HCT116 (cell line): ENCODE measurements around the gene WDR82. TPM values are rescaled to one million over a fixed set of nuclear protein-coding genes. Genes with fewer than 3 reads are reported as not detected.

Experiments used
- ATAC-seq: fragments of 200-7000 bp; cut with Tn5 transposase; 2 replicates; pipeline ENCODE4 v1.9.1; 2020; ENCODE audit warnings: mild to moderate bottlenecking, moderate library complexity
- BruUV-seq: library from RNA; stranded (reverse); fragments of 400-500 nt; replicated peaks from 2 replicates; lab custom pipeline; 2021; lab: Mats Ljungman, UMichigan
- CTCF ChIA-PET: fragments of 300-600 bp; sonication (Branson Sonifier 250); formaldehyde crosslinking; loops from one replicate; lab custom pipeline; 2021; ENCODE audit warnings: antibody characterized with exemption; lab: Charles Lee
- POLR2A ChIA-PET: fragments of 300-600, 350-600 bp; sonication (Branson Sonifier 250); formaldehyde crosslinking; loops from one replicate; lab custom pipeline; 2021; ENCODE audit warnings: antibody characterized with exemption; lab: Charles Lee
- RAD21 ChIA-PET, 2 experiments: fragments of 300-600 bp; sonication (Branson Sonifier 250); formaldehyde crosslinking; loops; one replicate each; lab custom pipeline; 2023; ENCODE audit warnings: low total read pairs in 2 of 2; ENCODE audit not compliant: uncharacterized antibody in 2 of 2, unreplicated experiment in 2 of 2, low non-redundant PET in 1 of 2; lab: Charles Lee
- DNase-seq: peaks from one replicate; pipeline ENCODE4 v3.0.0-alpha.2; 2010; ENCODE audit warnings: low read depth, low spot score
- H2AFZ ChIP-seq: fragments of 200-600 bp; shearing (Covaris generic), sonication (generic); 2 replicates; pipeline ENCODE4 v1.6.1; 2017; ENCODE audit warnings: low read depth, mixed run types, mixed read lengths, antibody characterized with exemption, low read length; ENCODE audit not compliant: poor library complexity, severe bottlenecking
- H3K27ac ChIP-seq: 2 replicates; pipeline ENCODE4 v1.5.1; 2012; ENCODE audit warnings: low read depth, low read length
- H3K27me3 ChIP-seq: fragments of 200-600 bp; sonication (generic); 2 replicates; pipeline ENCODE4 v1.6.1; 2016; ENCODE audit warnings: mixed run types, low read length, mixed read lengths; ENCODE audit not compliant: insufficient read depth
- H3K36me3 ChIP-seq, 2 experiments: fragments of 200-500 bp in 1 of 2; fragments of 200-600 bp in 1 of 2; sonication (Bioruptor generic) in 1 of 2; sonication (generic) in 1 of 2; 2 replicates each; pipeline versions ENCODE4 v1.5.1 to v1.6.1; 2014 to 2016; ENCODE audit warnings: low read length in 2 of 2, inconsistent platforms in 1 of 2, mixed read lengths in 1 of 2, mixed run types in 1 of 2; ENCODE audit not compliant: insufficient read depth in 2 of 2, control insufficient read depth in 1 of 2
- H3K4me1 ChIP-seq, 2 experiments: fragments of 200-600 bp in 1 of 2; sonication (generic) in 1 of 2; 2 replicates each; pipeline versions ENCODE4 v1.5.1 to v1.6.1; 2012 to 2017; ENCODE audit warnings: low read length in 2 of 2, inconsistent platforms in 1 of 2, mild to moderate bottlenecking in 1 of 2, mixed read lengths in 1 of 2, mixed run types in 1 of 2, moderate library complexity in 1 of 2; ENCODE audit not compliant: insufficient read depth in 2 of 2, control insufficient read depth in 1 of 2
- H3K4me2 ChIP-seq: fragments of 200-600 bp; sonication (generic); 2 replicates; pipeline ENCODE4 v1.6.1; 2017; ENCODE audit warnings: mixed run types, low read length, mixed read lengths
- H3K4me3 ChIP-seq, 2 experiments: fragments of 200-600 bp in 1 of 2; sonication (generic) in 1 of 2; replicated peaks in 1 of 2; 2 replicates each; pipeline ENCODE4 v1.5.1; 2011 to 2016; ENCODE audit warnings: low read length in 2 of 2, control low read depth in 1 of 2, low read depth in 1 of 2, mild to moderate bottlenecking in 1 of 2, mixed read lengths in 1 of 2, mixed run types in 1 of 2
- H3K79me2 ChIP-seq: fragments of 200-600 bp; sonication (generic); 2 replicates; pipeline ENCODE4 v1.6.1; 2017; ENCODE audit warnings: mild to moderate bottlenecking, mixed run types, low read length, moderate library complexity, mixed read lengths; ENCODE audit not compliant: insufficient read depth
- H3K9ac ChIP-seq: fragments of 200-600 bp; sonication (generic); 2 replicates; pipeline ENCODE4 v1.6.1; 2016; ENCODE audit warnings: low read length, mixed read lengths
- H3K9me2 ChIP-seq: fragments of 200-600 bp; sonication (generic), shearing (Covaris generic); 2 replicates; pipeline ENCODE4 v1.6.1; 2017; ENCODE audit warnings: mixed run types, mild to moderate bottlenecking, moderate library complexity; ENCODE audit not compliant: insufficient read depth
- H3K9me3 ChIP-seq, 2 experiments: fragments of 200-500 bp in 1 of 2; fragments of 200-600 bp in 1 of 2; sonication (Bioruptor generic) in 1 of 2; sonication (generic) in 1 of 2; 2 replicates each; pipeline ENCODE4 v1.6.1; 2014 to 2017; ENCODE audit warnings: low read length in 2 of 2, mixed read lengths in 2 of 2, inconsistent platforms in 1 of 2, low read depth in 1 of 2, mild to moderate bottlenecking in 1 of 2, mixed run types in 1 of 2, moderate library complexity in 1 of 2; ENCODE audit not compliant: control insufficient read depth in 1 of 2, insufficient read depth in 1 of 2
- H4K20me1 ChIP-seq: fragments of 200-600 bp; sonication (generic), shearing (Covaris generic); 2 replicates; pipeline ENCODE4 v1.6.1; 2017; ENCODE audit warnings: mixed run types, mild to moderate bottlenecking, moderate library complexity; ENCODE audit not compliant: insufficient read depth
- ATF3 ChIP-seq: IDR thresholded peaks from 2 replicates; pipeline ENCODE4 v1.6.1; 2012
- CBX3 ChIP-seq: IDR thresholded peaks from 2 replicates; pipeline ENCODE4 v1.6.1; 2012; ENCODE audit warnings: low read depth
- EGR1 ChIP-seq: IDR thresholded peaks from 2 replicates; pipeline ENCODE4 v1.6.1; 2012; ENCODE audit warnings: low read depth
- ELF1 ChIP-seq: IDR thresholded peaks from 2 replicates; pipeline ENCODE4 v1.6.1; 2012; ENCODE audit warnings: low read depth, borderline replicate concordance
- RAD21 ChIP-seq: IDR thresholded peaks from 2 replicates; pipeline ENCODE4 v1.6.1; 2012; ENCODE audit warnings: low read depth, mild to moderate bottlenecking
- SIN3A ChIP-seq: IDR thresholded peaks from 2 replicates; pipeline ENCODE4 v1.6.1; 2012; ENCODE audit warnings: low read depth
- SP1 ChIP-seq: IDR thresholded peaks from 2 replicates; pipeline ENCODE4 v1.6.1; 2012; ENCODE audit warnings: low read depth
- SRF ChIP-seq: IDR thresholded peaks from 2 replicates; pipeline ENCODE4 v1.6.1; 2012; ENCODE audit warnings: low read depth
- TCF7L2 ChIP-seq: IDR thresholded peaks from 2 replicates; pipeline ENCODE4 v1.7.0; 2011; ENCODE audit warnings: borderline replicate concordance, inconsistent platforms; ENCODE audit not compliant: insufficient read depth, insufficient read length; ENCODE audit errors: extremely low read depth
- ZFX ChIP-seq: fragments of 450-650 bp; IDR thresholded peaks from 2 replicates; pipeline ENCODE4 v1.6.1; 2017
- intact Hi-C: fragments of 100-400 bp; cut with micrococcal nuclease; formaldehyde crosslinking; loops from 2 replicates; pipeline ENCODE4 v1.10.0; 2022
- total RNA-seq: library from RNA; stranded (reverse); gene quantifications from one replicate; pipeline ENCODE4 v1.2.1, GENCODE V29; 2021; ENCODE audit not compliant: unreplicated experiment

Gene WDR82
- total RNA-seq, 1 experiment from 2014 or later, result 89.7 TPM

GRCh38 chr3:52253314-52254304 is 24.8 kb downstream of the WDR82 start:
- no peak for DNase-seq
- Histone ChIP-seq H2AFZ (no peak overlapping the region), H4K20me1 (no peaks in the 10 kb centered on the region), H3K27ac (no peak overlapping the region; the same call in 1 of the 2 replicates), H3K4me1 (no peaks in the 10 kb centered on the region), H3K27me3 (no peaks in the 10 kb centered on the region), H3K4me3 (no peak overlapping the region), H3K9ac (no peak overlapping the region), H3K36me3 (peaks cover 46 to 69% of the 10 kb centered on the region in 2 experiments), H3K79me2 (peaks cover 20% of the 10 kb centered on the region), H3K4me2 (no peak overlapping the region), H3K9me3 (no peaks in the 10 kb centered on the region), H3K9me2 (no peaks in the 10 kb centered on the region)
- intact Hi-C loops, result no loop called here
- POLR2A ChIA-PET, result no interaction called here
- RAD21 ChIA-PET, result no interaction called here
- BruUV-seq, result no TSS peak
- TF ChIP-seq ATF3 (no peak), SRF (no peak), CBX3 (no peak), EGR1 (no peak)
- ATAC-seq, result no peak
- CTCF ChIA-PET, result no interaction called here

DNA sequence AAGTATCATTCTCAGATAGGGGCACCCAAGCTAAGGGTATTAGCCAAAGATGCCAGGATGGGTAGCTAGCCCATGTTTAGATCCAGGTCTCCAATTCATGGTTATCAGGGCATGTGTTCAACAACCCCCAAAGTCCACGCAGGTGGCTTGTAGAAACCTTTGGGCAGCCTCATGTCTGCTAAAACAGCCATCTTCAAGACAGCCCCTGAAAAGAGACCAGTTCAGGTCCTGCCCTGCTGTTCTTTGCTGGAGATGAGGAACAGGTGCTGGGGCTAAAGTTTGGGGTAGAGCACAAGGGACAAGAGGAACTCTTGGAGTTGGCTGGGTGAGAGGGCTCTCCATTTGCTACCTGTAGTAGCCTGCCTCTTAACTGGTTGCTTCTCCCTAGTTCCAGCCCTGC is 28.3 kb downstream of the WDR82 start:
- no peaks in the 10 kb centered on the region for H3K9me3 ChIP-seq
- no peaks in the 10 kb centered on the region for H3K27me3 ChIP-seq
- peaks cover 5 to 16% of the 10 kb centered on the region in 2 experiments; a peak in 3 of 4 replicates for H3K4me1 ChIP-seq
- ChIA-PET RAD21 (no interaction called here), POLR2A (interaction anchor here (0.6 to 2.1 kb wide), 2 partner anchors 10 to 86 kb away, joined by 3 to 6 read pairs; no protein-coding TSS in a partner anchor), CTCF (no interaction called here)
- H3K9me2 ChIP-seq, result no peaks in the 10 kb centered on the region
- no peak overlapping the region for H3K9ac ChIP-seq
- peaks cover 14 to 34% of the 10 kb centered on the region in 2 experiments; a peak in 3 of 4 replicates for H3K36me3 ChIP-seq
- TF ChIP-seq SIN3A (no peak), SP1 (no peak), ZFX (no peak), EGR1 (no peak), ELF1 (no peak), TCF7L2 (no peak), RAD21 (no peak)
- intact Hi-C loops, result no loop called here
- no peak overlapping the region for H3K4me3 ChIP-seq
- ATAC-seq (no peak), DNase-seq (no peak)
- no peak overlapping the region for H3K27ac ChIP-seq
- H3K79me2 ChIP-seq, result 0 out of 2 replicates have a peak, but pooled peaks cover 3% of the 10 kb centered on the region
- BruUV-seq, result no TSS peak
- H3K4me2 ChIP-seq, result no peak overlapping the region
- no peak overlapping the region for H2AFZ ChIP-seq
- no peaks in the 10 kb centered on the region for H4K20me1 ChIP-seq
